ENCODE data around the gene ZNF346.
"Not testable (repeated sequence)": the region's sequence is repeated elsewhere in the genome, so short reads cannot be mapped to it uniquely, and the experiment has no call there.

The ZNF346 gene, protein sequence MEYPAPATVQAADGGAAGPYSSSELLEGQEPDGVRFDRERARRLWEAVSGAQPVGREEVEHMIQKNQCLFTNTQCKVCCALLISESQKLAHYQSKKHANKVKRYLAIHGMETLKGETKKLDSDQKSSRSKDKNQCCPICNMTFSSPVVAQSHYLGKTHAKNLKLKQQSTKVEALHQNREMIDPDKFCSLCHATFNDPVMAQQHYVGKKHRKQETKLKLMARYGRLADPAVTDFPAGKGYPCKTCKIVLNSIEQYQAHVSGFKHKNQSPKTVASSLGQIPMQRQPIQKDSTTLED

DNA sequence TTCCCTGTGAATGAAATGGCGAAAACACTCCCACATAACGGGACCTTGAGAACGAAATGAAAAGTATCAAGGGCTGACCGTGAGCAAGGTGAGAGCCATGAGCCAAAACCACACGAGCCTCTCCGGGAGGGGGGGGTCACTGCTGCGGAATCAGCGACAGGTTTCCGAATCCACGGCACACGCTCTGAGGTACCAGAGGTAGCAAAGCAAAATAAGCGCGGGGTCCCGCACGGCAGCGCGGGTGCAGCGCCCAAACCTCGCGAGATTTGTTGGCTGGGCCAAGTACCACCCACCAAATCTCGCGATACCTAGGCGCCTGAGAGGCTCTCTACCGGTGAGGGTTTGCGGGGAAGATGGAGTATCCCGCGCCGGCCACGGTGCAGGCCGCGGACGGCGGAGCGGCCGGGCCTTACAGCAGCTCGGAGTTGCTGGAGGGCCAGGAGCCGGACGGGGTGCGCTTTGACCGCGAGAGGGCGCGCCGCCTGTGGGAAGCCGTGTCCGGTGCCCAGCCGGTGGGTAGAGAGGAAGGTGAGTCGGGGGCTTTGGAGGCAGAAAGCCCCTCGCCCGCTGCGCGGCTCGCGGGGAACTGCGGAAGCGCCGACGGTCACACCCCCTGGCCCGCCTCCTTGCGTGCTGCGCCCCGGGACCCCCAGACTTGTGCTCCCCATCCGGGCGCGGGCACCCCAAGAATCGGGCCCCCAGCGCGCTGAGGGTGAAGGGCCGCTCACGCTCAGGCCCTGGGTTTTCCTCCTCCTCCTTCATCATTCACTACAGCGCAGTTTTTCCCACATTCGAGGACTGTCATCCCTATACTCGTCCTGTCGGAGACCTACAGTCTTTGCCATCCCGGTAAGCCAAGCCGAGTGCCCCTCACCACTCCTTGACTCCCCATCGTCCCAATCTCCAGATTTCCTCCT, at the start of gene ZNF346:
Gene ZNF346 (plus strand): TSS at position 311 of the 917 bp plus-strand sequence. CDS start 43 bp downstream, at position 354.
- peak; percentile 96 for DNase-seq (ENCODE audit: low spot score)

DNA sequence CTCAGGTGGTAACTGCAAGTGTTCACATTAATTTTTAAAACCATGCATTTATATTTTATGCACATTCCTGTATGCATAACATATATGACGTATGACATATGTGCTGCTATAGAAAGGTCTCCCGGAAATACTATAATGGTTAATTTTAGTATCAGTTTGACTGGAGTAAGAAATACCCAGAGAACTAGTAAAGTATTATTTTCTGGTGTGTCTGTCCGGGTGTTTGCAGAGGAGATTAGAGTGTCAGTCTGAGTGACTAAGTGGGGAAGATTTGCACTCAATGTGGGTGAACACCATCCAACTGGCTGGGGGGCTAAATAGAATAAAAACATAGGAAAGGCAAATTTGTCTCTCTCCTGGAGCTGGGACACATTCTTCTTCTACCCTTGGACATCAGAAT, 42.8 kb upstream of the ZNF346 start:
- DNase-seq (ENCODE audit: low spot score) = no peak

DNA sequence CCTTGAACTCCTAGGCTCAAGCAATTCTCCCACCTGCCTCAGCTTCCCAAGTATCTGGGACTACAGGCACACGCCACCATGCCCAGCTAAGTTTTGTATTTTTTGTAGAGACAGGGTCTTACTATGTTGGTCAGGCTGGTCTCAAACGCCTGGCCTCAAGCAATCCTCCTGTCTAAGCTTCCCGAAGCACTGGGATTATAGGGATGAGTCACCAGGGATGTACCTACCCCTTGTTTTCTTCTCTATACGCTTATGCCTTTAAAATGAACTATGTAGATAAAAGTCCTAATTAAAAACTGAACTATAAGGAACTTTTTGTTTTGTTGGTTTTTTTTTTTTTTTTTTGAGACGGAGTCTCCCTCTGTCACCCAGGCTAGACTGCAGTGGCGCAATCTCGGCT, 41.7 kb upstream of the ZNF346 start:
- DNase-seq (ENCODE audit: low spot score) = no peak

DNA sequence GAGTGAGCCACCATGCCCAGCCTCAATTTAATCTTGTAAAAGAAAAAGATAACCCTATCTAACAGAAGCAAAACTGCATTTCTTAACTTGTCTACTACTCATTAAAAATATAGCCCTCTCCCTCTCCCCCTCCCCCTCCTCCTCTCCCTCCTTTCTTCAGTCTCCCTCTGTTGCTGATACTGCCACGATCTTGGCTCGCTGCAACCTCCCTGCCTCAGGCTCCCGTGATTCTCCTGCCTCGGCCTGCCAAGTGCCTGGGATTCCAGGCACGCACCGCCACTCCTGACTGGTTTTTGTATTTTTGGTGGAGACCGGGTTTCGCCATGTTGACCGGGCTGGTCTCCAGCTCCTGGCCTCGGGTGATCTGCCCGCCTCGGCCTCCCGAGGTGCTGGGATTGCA, 39.4 kb upstream of the ZNF346 start:
- DNase-seq (ENCODE audit: low spot score) = not testable (repeated sequence)

DNA sequence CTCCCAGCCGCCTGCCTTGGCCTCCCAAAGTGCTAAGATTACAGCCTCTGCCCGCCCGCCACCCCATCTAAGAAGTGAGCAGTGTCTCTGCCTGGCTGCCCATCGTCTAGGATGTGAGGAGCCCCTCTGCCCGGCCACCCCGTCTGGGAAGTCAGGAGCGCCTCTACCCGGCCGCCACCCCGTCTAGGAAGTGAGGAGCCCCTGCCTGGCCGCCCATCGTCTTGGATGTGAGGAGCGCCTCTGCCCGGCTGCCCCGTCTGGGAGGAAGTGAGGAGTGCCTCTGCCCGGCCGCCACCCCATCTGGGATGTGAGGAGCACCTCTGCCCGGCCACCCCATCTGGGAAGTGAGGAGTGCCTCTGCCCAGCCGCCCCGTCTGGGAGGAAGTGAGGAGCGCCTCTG, 38.9 kb upstream of the ZNF346 start:
- DNase-seq (ENCODE audit: low spot score) = not testable (repeated sequence)

DNA sequence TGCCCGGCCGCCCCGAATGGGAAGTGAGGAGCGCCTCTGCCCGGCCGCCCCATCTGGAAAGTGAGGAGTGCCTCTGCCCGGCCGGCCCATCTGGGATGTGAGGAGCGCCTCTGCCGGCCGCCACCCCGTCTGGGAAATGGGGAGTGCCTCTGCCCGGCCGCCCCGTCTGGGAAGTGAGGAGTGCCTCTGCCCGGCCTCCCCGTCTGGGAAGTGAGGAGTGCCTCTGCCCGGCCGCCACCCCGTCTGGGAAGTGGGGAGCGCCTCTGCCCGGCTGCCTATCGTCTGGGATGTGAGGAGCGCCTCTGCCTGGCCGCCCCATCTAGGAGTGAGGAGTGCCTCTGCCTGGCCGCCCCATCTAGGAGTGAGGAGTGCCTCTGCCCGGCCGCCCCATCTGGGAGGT, 38.3 kb upstream of the ZNF346 start:
- not testable (repeated sequence) for DNase-seq (ENCODE audit: low spot score)

DNA sequence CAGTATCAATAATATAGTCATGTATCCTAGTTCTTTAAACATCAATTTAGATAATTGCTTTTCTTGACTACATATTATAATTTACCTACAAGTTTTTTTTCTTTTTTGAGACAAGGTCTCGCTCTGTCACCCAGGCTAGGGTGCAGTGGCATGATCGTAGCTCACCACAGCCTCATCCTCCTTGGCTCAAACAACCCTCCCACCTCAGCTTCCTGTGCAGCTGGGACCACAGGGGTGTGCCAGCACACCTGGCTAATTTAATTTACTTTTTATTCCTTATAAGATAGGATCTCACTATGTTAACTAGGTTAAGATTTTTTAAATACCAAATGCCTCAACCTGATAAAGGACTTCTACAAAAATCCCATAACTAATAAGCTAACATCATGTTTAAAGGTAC, 37.0 kb upstream of the ZNF346 start:
- no peak for DNase-seq (ENCODE audit: low spot score)

DNA sequence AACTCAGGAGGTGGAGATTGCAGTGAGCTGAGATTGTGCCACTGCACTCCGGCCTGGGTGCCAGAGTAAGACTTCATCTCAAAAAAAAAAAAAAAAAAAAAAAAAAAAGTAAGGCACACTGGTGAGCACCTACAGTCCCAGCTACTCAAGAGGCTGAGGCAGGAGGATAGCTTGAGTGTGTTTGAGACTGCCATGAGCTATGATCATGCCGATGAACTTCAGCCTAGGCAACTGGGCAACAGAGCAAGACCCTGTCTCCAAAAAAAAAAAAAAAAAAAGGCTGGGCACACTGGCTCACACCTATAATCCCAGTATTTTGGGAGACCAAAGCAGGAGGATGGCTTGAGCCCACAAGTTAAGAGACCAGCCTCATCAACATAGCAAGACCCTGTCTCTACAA, 36.2 kb upstream of the ZNF346 start:
- no peak for DNase-seq (ENCODE audit: low spot score)

DNA sequence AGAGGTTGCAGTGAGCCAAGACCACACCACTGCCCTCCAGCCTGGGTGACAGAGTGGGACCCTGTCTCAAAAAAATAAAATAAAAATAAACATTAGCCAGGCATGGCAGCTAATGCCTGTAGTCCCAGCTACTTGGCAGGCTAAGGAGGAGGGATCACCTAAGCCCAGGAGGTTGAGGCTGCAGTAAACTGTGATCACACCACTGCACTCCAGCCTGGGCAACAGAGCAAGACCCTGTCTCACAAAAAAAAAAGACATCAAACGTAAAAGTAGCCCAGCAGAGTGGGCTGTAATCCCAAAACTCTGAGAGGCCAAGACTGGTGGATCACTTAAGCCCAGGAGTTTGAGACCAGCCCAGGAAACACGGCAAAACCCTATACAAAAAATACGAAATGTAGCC, 34.9 kb upstream of the ZNF346 start:
- no peak for DNase-seq (ENCODE audit: low spot score)

DNA sequence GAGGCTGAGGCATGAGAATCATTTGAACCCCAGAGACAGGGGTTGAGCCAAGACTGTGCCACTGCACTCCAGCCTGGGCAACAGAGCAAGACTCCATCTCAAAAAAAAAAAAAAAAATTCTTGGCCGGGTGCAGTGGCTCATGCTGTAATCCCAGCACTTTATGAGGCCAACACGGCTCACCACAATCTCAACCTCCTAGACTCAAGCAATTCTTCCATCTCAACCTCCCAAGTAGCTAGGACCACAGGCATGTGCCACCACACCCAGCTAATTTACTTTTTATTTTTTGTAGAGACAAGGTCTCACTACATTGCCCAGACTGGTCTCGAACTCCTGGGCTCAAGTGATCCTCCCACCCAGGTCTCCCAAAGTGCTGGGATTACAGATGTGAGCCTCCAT, 29.4 kb upstream of the ZNF346 start:
- not testable (repeated sequence) for DNase-seq (ENCODE audit: low spot score)

DNA sequence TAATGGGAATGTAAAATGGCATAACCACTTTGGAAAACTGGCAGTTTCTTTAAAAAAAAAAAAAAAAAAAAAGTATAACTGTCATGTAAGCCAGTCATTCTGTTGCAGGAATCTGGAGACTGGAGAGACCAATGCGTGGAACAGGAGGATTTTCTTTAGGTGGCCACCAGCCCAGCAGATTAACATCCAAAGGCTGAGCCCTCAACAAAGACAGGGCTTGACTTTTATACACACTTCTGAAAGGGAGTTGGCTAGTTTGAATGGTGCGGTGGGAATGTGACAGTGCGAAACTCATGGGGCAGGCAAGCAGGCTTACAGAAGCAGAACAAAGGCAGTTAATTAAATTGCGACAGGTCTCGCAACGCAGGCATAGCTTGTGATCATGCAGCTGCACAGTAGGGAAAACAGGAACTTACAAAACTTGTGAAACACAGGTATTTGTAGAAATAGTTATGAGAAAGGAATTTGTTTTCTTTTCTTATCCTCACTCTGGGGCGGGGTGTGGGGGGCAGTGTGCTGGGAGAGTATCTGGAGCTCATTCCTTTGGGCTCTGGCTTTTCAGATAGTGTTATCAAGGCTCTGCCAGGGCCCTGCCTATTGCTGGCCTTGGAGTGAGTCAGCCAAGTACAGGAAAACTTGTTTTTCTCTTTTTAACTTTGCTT, 27.9 kb upstream of the ZNF346 start:
- DNase-seq (ENCODE audit: low spot score) = peak; percentile 84

DNA sequence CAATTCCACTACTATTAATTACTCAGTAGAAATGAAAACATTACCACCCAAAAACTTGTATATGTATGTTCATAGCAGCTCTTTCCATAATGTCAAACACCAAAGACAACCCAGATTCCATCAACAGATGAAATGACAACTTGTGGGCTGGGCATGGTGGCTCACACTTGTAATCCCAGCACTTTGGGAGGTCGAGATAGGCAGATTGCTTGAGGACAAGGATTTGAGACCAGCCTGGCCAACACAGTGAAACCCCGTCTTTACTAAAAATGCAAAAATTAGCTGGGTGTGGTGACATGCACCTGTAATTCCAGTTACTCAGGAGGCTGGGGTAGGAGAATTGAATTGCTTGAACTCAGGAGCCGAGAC, 27.4 kb upstream of the ZNF346 start:
- no peak for DNase-seq (ENCODE audit: low spot score)

DNA sequence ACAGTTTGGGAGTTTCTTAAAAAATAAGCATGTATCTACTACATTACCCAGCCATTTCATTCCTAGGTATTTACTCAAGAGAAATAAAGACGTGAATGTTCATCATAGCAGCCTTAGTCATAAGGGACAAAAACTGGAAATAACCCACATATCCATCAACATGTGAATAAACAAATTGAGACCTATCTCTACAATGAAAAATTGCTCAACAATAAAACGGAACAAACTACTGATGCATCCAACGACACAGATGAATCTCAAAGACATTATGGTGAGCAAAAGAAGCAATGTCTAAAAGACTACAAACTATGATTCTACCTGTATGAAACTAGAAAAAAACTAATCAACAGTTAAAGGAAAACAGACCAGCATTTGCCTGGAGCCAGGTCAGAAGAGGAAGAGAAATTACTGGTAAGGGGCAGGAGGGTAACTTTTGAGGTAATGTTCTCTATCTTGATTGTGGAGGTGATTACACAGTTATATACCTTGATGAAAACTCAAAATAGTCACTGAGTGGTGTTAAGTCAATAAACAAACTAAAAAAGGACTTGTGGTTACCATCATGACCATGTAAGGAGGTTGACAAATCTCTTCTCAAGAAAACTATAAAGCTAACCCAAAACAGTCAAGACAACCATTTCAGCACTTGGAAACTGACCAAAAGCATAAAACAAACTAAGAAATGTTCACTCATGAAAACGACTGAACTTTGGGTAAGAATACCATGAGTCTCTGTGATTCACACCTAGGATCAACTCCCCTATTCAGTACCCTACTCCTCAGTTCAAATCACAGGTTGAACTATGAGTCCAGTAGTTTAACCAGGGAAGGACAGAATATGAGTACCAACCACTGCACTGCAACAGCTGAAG, 26.4 kb upstream of the ZNF346 start:
- peak; percentile 66 for DNase-seq (ENCODE audit: low spot score)

DNA sequence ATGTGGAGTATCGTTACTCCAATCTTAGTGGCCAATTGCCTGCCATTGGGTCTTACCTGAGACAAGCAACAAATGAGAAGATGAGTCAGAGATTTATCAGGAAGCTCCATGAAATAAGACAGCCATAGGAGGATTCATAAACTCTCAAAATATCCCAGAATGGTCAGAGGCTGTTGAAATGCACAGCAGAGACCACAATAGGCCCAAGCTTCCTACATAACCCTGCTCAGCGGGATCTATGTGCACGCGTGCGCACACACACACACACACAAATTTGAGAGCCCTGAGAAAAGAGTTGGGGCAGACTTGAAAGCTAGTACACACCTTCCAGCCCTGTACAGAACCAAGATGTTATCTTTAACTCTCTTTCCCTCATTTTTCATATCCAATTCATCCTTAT, 25.7 kb upstream of the ZNF346 start:
- DNase-seq (ENCODE audit: low spot score) = no peak

DNA sequence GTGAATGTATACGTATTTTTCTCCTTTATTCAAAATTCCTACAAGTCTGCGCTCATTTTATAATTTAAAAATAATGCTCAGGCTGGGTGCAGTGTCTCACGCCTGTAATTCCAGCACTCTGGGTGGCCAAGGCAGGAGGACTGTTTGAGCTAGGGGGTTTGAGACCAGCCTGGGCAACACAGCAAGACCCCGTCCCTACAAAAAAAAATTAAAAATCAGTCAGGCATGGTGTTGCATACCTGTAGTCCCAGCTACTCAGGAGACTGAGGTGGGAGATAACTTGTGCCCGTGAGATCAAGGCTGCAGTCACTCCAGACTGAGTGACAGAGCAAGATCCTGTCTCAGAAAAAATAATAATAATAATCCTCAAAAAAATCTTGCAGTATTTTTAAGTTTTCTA, 23.7 kb upstream of the ZNF346 start:
- no peak for DNase-seq (ENCODE audit: low spot score)

DNA sequence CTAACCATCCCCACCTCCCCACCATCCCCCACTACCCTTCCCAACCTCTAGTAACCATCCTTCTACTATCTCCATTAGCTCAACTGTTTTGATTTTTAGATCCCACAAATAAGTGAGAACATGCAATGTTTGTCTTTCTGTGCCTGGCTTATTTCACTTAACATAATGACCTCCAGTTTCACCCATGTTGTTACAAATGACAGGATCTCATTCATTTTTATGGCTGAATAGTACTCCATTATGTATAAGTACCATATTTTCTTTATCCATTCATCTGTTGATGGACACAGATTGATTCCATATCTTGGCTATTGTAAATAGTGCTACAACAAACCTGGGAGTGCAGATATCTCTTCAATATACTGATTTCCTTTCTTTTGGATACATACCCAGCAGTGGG, 23.0 kb upstream of the ZNF346 start:
- not testable (repeated sequence) for DNase-seq (ENCODE audit: low spot score)

DNA sequence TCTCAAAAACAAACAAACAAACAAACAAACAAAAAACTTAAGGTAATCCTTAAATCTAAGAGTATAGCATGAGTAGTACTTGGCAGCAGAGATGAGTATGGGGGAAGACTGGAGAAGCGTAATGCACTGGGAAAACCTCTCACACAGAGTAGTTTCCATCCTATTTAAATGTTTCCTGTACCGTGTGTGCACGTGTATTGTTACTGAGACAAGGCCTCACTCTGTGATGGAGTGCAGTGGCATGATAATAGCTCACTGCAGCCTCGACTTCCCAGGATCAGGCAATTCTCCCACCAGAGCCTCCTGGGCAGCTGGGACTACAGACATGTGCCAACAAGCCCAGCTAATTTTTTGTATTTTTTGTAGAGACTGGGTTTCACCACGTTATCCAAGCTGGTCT, 18.8 kb upstream of the ZNF346 start:
- DNase-seq (ENCODE audit: low spot score) = no peak

DNA sequence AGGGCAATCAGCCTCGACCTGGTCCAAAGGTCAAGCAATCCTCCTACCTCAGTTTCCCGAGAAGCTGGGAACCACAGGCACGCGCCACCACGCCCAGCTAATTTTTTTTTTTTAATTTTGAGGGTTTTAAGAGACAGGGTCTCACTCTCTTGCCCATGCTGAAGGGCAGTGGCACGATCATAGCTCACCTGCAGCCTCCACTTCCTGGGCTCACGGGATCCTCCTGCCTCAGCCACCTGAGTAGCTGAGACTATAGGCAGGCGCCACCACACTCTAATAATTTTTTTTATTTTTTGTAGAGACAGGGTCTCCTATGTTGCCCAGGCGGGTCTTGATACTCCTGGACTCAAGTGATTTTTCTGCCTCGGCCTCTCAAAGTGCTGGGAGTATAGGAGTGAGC, 17.5 kb upstream of the ZNF346 start:
- peak; percentile 35 for DNase-seq (ENCODE audit: low spot score)

DNA sequence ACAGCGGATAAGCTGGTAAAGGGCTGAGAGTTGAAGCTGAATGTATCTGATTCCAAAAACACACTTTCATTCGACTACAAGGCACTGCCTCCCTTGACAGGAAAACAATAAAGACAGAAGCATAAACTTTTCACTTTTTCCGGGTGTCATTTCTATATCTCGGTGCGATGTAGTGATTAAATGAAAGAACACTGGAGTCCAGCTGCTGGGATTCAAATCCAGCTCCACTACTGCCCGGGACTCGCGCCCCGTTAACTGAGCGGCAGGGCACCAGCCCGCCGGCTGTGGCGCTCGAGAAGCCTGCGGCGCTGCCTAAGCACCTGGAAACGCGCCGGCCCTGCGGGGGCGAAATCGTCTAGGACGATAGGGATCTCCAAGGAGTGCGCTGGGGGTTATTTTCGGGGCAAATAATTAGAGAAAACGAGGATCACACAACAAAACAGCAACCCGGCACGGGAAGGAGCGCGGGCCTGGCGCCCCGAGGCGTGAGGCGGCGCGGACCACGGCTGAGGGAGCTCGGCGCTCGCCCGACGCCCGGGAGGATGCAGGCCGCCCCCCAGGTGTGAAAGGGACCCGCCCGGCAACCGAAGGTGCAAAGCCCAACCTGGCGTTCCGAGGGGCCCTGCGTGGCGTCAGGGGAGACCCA, 16.8 kb upstream of the ZNF346 start:
- peak; percentile 89 for DNase-seq (ENCODE audit: low spot score)

DNA sequence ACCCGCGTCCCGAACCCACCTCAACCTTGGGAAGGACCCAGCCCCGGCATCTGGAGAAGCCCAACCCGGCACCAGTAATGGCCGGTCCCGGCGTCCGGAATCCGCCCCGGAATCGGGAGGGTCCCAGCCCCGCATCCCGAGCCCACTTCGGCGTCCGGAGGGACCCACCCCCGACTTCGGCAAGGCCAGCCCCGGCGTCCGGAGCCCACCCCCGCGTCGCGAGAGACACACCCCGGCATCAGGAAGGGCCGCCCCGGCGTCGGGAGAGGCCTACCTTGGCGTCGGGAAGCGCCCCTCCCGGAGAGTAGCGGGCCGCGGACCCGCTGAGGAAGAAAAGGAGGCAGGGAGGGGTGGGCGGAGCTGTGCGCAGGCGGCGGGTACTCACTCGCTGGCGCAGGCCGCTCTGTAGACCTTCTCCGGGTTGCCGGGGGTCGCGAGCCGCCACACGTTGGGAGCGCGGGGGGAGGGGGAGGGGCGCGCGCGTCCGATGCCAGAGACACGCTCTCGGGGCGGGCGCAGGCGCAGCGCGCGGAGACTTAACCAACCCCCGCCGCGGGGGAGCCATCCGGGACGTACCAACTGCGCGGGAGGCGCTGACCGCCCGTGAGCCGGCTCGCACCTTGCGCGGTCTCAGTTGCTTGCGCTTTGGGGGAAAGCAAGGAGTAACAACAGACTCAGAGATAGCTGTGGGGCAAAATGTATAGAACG, 16.1 kb upstream of the ZNF346 start, which contains the start of gene UIMC1:
Gene UIMC1 (minus strand): TSS at position 515 of the 708 bp plus-strand sequence. CDS start 24,164 bp downstream, outside the sequence.
- peak; percentile 94 for DNase-seq (ENCODE audit: low spot score)

DNA sequence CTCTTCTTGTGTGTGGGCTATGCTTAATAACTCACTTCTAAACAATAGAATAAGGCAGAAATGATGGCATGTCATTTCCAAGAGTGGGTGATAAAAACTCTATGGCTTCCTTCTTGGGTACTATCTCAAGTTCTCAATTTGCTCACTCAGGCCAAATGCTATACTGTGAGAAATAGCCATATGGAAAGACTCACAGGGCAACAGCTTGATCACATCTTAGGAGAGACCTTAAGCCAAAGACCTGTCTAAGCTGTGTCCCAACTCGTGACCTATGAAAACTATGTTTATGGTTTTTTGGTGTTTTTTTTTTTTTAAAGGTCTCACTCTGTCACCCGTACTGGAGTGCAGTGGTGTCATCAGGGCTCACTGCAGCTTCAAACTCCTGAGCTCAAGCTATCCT, 13.8 kb upstream of the ZNF346 start:
- DNase-seq (ENCODE audit: low spot score) = no peak
